ENCODE results near the gene LTO1. TPM values are rescaled to one million over a fixed set of nuclear protein-coding genes. Genes with fewer than 3 reads are reported as not detected.

Gene LTO1
- polyA plus RNA-seq, 12 donors, result 14.1 to 26.3 (median 18.0) TPM; not detected in 1

- DNase-seq, result no peak
Measured at GRCh38 chr11:69659591-69659990, 15.6 kb downstream of the LTO1 start.

GRCh38 chr11:69658626-69659450, 16.3 kb downstream of the LTO1 start:
- DNase-seq, result no peak

- no peak for DNase-seq
Measured at GRCh38 chr11:69657911-69658625, 17.1 kb downstream of the LTO1 start.

GRCh38 chr11:69657456-69657910, 17.7 kb downstream of the LTO1 start:
- no peak for DNase-seq

- no peak for DNase-seq
Measured at GRCh38 chr11:69656536-69657455, 18.4 kb downstream of the LTO1 start.

GRCh38 chr11:69655479-69656428, 19.4 kb downstream of the LTO1 start:
- DNase-seq, result no peak

- DNase-seq, result no peak
Measured at GRCh38 chr11:69654660-69655478, 20.3 kb downstream of the LTO1 start.

- DNase-seq, result no peak
Measured at GRCh38 chr11:69654001-69654659, 21.0 kb downstream of the LTO1 start.

GRCh38 chr11:69653406-69653960, 21.7 kb downstream of the LTO1 start:
- DNase-seq, result no peak

- no peak for DNase-seq
Measured at GRCh38 chr11:69652999-69653398, 22.2 kb downstream of the LTO1 start.

GRCh38 chr11:69651834-69652620, 23.1 kb downstream of the LTO1 start:
- no peak for DNase-seq

GRCh38 chr11:69650832-69651344, 24.3 kb downstream of the LTO1 start:
- no peak for DNase-seq

GRCh38 chr11:69650081-69650831, 24.9 kb downstream of the LTO1 start:
- no peak for DNase-seq

- DNase-seq, result no peak
Measured at GRCh38 chr11:69649576-69649900, 25.6 kb downstream of the LTO1 start.

GRCh38 chr11:69648679-69649575, 26.2 kb downstream of the LTO1 start:
- DNase-seq, result no peak
